GM10847 (cell line): ENCODE data around the gene DDX10.

ENCODE experiments used
- POLR2A ChIP-seq: IDR thresholded peaks from 2 replicates; pipeline ENCODE4 v1.6.1; 2011; ENCODE audit not compliant: insufficient read length; ENCODE audit errors: extremely low read depth

DDX10 gene

DNA sequence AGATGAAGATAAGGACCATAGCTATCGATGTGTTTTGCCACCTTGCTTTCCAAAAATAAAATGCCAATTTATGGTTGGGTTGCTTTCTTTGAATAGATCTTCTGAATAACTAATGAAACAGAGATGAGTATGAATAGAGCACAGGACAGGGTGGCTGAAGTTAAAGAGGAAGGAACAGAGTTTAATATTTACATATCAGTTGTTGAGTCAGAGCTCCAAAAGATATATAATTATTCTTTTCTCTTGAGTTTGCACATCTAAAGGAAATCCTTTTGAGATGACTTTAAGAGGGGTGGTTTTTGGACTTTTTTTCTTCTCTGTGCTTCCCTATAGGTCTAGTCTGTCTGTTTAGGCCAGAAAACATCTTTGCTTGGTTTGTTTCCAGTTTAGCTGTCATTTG lies 115.2 kb downstream of the DDX10 start:
- no peak for TF ChIP-seq POLR2A

DNA sequence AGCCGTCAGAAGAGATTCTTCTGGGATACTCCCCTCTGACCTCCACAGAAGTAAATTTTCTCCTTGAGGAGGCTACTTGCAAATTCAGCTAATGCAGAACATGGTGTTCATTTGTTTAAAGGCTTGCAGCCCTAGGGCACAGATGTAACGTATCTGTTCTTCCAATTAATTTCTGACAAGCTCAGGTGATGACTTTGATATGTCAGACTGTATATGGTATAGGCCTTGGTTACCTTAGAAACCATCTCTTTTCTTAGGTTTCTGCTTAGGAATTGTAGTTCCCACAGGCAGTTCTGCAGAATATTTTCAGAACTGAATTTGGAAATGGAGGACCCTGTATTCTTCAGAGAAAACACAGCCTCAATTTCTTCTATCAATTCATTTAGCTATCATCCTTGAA lies 117.1 kb downstream of the DDX10 start:
- TF ChIP-seq POLR2A, result no peak

DNA sequence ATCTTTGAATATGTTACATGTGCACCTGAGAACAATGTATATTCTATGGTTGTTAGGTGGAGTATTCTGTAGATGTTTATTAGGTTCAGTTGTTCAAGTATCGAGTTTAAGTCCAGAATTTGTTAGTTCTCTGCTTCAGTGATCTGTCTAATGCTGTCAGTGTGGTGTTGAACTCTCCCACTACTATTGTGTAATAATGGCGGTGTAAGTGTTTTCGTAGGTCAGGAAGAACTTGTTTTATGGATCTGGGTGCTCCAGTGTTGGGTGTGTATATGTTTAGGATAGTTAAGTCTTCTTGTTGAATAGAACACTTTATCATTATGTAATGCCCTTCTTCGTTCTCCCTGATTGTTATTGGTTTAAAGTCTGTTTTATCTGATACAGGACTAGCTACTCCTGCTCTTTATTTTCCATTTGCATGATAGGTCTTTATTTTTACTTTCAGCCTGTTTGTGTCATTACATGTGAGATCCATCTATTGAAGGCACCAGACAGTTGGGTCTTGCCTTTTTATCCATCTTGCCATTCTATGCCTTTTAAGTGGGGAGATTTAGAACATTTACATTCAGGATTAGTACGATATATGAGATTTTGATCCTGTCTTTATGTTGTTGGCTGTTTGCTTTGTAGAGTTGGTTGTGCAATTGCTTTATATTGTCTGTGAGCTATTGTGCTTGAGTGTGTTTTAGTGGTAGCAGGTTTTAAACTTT lies 121.6 kb downstream of the DDX10 start:
- no peak for TF ChIP-seq POLR2A

DNA sequence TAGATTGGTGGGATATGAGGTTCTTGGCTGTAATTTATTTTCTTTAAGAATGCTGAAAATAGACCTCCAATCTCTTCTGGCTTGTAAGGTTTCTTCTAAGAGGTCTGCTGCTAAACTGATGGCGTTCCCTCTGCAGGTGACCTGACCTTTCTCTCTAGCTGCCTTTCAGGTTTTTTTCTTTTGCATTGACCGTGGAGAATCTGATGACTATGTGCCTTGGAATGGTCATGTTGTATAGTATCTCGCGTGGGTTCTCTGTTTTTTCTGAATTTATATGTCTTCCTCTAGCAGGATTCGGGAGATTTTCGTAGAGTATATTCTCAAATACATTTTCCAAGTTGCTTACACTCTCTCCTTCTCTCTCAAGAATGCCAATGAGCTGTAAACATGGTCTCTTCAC lies 122.2 kb downstream of the DDX10 start:
- TF ChIP-seq POLR2A, result no peak

DNA sequence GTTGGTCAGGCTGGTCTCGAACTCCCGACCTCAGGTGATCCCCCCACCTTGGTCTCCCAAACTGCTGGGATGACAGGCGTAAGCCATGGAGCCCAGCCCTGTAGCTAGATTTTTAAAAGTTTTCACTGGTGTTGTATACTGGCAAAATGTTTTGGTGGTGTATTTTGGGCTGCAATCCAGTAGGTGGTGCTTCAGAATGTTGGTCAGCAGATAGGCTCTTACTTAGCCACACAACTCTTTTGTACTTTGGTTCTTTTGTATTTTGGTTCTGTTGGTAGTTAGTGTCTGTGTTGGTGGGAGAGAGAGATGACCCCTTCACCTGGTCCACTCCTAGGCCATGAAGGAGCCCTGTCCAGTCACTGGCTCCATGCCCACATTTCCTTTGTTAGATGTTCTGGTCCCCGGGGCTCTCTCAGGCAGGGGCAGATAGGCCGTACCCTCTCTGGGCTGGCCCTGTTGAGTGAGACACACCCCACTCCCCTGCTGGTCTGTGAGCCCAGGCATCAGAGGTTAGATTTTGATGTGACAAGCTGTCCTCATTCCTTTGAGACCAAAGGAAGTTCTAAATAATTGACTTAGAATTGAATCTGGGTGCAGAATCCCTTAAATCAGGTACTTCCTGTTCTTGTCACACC lies 123.8 kb downstream of the DDX10 start:
- TF ChIP-seq POLR2A, result no peak

DNA sequence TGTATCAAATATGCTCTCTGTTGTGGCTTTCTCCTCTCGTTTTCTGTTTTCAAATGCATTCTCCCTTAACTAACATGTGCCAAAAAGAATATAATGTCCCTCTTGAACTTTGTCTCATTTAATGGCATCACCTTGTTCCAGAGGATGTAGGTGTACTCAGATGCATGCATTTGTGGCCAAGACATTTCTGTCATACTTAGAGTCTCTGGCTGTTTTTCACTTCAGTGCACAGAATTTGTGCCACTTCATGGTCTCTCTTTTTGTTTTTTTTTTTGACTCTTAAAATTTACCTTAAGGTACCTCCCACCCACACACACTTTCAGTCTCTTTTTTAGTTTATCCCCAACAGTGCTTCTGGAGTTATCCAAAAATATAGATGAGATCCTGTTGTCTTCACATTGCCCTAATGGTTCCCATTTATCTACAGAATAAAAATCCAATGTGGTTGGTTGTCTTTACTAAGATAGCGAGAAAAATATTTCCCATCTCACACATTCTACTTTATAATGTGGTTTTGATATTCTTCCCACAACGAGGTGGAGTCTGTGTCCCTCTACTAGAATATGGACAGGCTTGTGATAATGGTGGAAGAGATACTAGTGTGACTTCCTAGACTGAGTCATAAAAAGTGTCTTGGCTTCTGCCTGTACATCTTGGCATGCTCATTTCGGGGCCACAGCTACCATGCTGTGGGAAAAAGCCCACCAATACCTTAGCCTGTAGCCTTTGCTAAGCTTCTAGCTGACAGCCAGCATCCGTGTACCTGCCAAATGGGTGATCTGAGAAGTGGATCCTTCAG lies 125.8 kb downstream of the DDX10 start:
- TF ChIP-seq POLR2A, result no peak

DNA sequence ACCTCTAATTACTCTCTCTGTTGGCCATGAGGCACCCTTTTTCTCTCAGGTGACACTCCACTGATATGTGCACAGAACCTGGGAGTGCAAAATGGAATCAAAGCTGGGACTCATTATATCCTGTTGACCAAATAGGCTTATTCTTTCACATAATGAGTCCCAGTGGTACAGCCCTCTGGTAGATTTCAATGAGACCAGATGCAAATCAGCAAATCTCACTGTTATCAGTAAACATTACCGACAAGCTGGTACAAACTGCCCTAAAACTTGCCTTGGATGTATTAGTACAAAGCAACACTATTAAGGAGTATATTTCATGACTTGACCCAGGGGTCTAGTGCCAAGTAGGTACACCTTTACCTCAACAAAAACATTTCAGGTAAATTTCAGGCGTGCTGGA lies 128.3 kb downstream of the DDX10 start:
- no peak for TF ChIP-seq POLR2A

DNA sequence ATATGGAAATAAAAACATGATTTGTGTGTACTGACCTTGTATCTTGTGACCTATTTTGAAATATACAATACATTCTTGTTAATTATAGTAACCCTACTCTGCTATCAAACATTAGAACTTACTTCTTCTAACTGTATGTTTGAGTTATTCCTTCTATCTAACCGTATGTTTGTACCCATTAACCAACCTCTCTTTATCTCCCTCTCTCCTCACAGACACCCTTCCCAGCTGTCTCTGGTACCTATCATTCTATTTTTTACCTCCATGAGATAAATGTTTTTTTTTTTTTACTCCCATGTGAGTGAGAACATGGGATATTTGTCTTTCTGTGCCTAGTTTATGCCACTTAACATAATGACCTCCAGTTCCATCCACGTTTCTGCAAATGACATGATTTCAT lies 128.7 kb downstream of the DDX10 start:
- no peak for TF ChIP-seq POLR2A

DNA sequence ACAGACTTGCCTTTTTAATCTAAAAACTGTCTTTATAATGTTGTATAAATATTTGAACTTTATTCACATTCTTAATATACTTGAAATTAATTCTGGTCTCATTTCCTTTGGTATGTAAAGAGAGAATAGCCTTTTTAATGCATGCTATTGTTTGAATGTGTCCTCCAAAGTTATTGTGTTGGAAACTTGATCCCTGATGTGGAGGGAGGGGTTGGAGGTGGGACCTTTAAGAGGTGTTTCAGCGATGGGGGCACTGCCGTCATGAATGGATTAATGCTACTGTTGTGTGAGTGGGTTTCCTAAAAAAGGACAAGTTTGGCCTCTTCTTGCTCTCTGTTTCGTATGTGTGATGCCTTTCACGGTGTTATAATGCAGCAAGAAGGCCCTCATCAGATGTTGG lies 131.7 kb downstream of the DDX10 start:
- TF ChIP-seq POLR2A, result no peak

DNA sequence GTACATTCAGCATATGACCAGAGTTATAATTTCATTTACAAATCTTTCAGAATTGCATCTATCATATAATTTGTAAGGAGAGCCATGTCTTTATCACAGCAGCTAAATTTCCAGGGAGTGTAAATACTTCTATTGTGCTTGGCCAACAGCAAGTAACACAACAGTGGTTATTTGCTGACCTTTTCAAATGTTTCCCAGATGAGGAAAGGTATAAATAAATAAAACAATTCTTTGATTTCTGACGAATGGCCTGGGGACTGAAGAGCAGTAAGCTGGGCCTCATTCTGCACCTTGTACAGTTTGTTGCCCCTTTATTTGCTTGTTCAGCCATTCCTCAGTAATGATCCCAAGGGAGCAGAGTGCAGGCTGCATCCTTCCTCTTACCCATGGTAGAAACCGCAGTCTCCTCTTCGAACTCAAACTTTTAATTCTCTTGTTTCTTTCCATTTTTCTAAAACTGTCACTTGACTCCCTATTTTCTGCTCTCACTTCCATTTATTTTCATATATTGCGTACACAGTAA lies 132.8 kb downstream of the DDX10 start:
- no peak for TF ChIP-seq POLR2A

DNA sequence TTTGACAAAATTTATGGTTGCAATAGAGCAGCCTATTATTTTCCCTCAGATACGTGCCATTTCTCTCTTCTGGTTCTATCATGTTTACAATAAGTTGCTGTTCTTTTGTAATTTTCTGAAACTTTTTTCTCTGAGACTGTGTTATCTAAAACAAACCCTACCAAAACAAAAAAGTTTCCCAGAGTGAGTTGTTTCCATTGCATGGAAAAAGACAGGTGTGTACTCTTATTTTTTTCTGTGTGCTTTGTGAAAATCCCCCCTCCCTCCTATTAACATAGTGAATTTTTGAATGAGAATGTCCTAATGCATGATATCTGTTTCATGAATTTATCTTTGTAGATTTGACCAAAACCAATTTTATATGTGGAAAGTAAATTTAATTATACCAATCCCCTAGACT lies 137.6 kb downstream of the DDX10 start:
- no peak for TF ChIP-seq POLR2A

DNA sequence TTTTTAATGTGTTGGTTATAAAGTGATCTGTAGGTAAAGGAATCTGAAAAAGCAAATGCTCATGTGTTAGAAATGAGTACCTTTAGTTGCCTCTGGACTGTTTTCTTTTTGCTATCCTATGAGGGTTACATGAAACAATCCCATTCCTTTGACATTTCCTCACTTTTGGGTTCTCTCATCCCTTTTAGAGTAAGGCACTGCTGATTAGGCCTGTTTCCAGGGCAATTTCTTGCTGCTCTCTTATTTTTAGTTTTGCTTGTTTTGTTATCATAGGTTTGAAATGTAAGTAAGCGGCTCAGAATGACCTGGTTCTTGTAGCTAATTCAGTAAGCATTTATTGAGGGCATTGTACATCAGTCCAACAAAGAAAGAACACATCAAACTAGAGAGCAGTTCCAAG lies 138.9 kb downstream of the DDX10 start:
- TF ChIP-seq POLR2A, result no peak

DNA sequence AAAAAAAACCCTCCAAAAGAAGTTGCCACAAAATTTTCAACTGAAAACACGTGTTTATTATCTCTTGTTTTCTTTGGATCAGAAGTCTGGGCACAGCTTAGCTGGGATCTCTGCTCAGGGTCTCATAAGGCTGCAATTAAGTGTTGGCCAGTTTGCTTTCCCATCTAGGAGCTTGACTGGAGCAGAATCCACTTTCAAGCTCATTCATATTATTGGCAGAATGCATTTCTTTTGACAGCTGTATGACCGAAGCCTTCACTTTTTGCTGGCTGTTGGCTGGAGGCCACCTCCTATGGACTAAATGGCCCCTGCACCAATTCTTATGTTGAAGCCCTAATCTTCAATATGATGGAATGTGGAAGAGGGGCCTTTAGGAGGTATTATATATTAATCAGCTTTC lies 139.6 kb downstream of the DDX10 start:
- no peak for TF ChIP-seq POLR2A

DNA sequence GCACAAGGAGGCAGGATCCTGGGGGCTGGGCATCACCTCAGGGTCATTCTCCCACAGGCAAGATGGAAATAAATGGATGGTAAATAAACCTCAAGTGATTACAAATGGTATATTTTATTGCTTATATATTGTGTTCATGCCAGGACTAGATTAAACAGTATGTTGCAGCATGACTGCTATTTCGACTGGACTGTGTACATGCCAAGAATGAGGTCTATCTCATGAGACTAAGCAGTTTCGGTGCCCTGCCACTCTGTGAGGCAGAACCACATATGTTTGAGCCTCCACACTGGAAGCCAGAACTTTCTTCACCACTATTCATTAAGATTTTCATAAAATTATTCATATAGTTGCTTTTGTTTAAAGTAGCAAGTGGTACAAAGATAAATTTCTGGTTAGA lies 140.2 kb downstream of the DDX10 start:
- no peak for TF ChIP-seq POLR2A

DNA sequence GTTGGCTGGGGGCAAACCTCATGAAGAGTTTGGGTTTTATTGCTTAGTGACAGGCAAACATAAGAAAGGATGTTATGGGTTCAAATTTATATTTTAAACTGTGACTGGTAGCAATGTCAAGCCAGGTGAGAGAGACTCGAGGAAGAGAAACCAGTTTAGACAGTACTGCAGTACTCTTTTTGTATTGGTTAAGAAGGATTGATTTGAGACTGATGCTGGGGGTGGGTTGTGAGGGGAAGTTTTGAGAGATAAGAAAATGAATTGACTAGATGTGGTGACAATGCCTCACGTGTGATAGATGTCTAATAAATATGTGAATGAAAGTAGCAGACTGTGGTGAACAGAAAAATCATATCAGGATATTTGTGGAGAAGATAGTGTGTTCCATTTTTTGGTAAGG lies 142.4 kb downstream of the DDX10 start:
- no peak for TF ChIP-seq POLR2A

DNA sequence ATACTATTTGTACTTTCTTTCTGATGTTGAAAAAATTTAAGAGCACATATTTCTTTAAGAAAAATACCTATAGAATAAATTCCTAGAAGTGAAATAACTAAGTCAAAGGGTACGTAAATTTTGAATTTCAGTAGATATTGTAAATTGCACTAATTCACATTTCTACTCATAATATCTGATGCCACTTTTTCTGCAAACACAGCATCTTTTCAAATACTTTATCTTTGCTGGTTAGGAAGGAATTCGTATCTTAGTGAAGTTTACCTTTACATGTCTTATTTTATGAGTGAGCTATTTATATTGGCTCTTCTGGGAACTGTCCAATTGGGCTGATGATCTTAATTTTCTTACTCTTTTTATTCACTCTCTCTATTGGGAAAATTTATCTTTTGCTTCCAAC lies 148.2 kb downstream of the DDX10 start:
- TF ChIP-seq POLR2A, result no peak
